Measurements from ENCODE around the gene TMEM8B.

TMEM8B gene

GRCh38 chr9:35862328-35862727 is 33.3 kb downstream of the TMEM8B start:
- TF ChIP-seq CTCF (IDR thresholded peaks at IDR 0.05; ENCODE audit: insufficient read depth, low read depth, low read length, missing control alignments): no peak
- DNase-seq (ENCODE audit: low read depth): no peak
- no peak overlapping the region for H3K4me3 ChIP-seq (ENCODE audit: low read depth, low read length)

- H3K4me3 ChIP-seq (ENCODE audit: low read depth, low read length): no peak overlapping the region
- no peak for TF ChIP-seq CTCF (IDR thresholded peaks at IDR 0.05; ENCODE audit: insufficient read depth, low read depth, low read length, missing control alignments)
- DNase-seq (ENCODE audit: low read depth): no peak
Measured at GRCh38 chr9:35863583-35863982, 34.6 kb downstream of the TMEM8B start.

- DNase-seq (ENCODE audit: low read depth): no peak
- TF ChIP-seq CTCF (IDR thresholded peaks at IDR 0.05; ENCODE audit: insufficient read depth, low read depth, low read length, missing control alignments): no peak
- no peak overlapping the region for H3K4me3 ChIP-seq (ENCODE audit: low read depth, low read length)
Measured at GRCh38 chr9:35864695-35865255, 35.7 kb downstream of the TMEM8B start.

GRCh38 chr9:35867538-35867937 is 38.5 kb downstream of the TMEM8B start:
- TF ChIP-seq CTCF (IDR thresholded peaks at IDR 0.05; ENCODE audit: insufficient read depth, low read depth, low read length, missing control alignments): no peak
- no peak overlapping the region for H3K4me3 ChIP-seq (ENCODE audit: low read depth, low read length)
- DNase-seq (ENCODE audit: low read depth): no peak

- DNase-seq (ENCODE audit: low read depth): no peak
- no peak overlapping the region for H3K4me3 ChIP-seq (ENCODE audit: low read depth, low read length)
Measured at GRCh38 chr9:35868933-35869332, 39.9 kb downstream of the TMEM8B start.

GRCh38 chr9:35869621-35870216 is 40.7 kb downstream of the TMEM8B start:
- DNase-seq (ENCODE audit: low read depth): no peak
- no peak for TF ChIP-seq CTCF (IDR thresholded peaks at IDR 0.05; ENCODE audit: insufficient read depth, low read depth, low read length, missing control alignments)
- no peak overlapping the region for H3K4me3 ChIP-seq (ENCODE audit: low read depth, low read length)

More at GRCh38 chr9:35868933-35869332, 39.9 kb downstream of the TMEM8B start:
- TF ChIP-seq CTCF (IDR thresholded peaks at IDR 0.05; ENCODE audit: insufficient read depth, low read depth, low read length, missing control alignments): no peak

Measured in GM12865 (cell line).